GM23248 (cell line): Measurements from ENCODE around the gene CHST1.

Source experiments
- EZH2 ChIP-seq: fragments of 200-600 bp; sonication (generic); IDR thresholded peaks from 2 replicates; pipeline ENCODE4 v1.6.1; 2018; ENCODE audit warnings: antibody characterized with exemption, mild to moderate bottlenecking; ENCODE audit not compliant: insufficient read depth, poor library complexity, severe bottlenecking
- EZH2phosphoT487 ChIP-seq: fragments of 200-600 bp; sonication (generic); IDR thresholded peaks from 2 replicates; pipeline ENCODE4 v1.6.1; 2018; ENCODE audit warnings: antibody characterized with exemption, moderate library complexity, mild to moderate bottlenecking, low read depth; ENCODE audit not compliant: insufficient read depth

GRCh38 chr11:45698777-45699497 lies 33.5 kb upstream of the CHST1 start:
- no peak for TF ChIP-seq EZH2phosphoT487
- TF ChIP-seq EZH2 = no peak
